GM21786 (cell line): Measurements from ENCODE around the gene CRACR2B.
A peak's percentile ranks its signal among the peaks of the same experiment; 100 is the strongest.

ENCODE experiments used
- ATAC-seq: cut with Tn5 transposase; IDR thresholded peaks from one replicate; pipeline ENCODE4 v1.9.1; 2021; ENCODE audit not compliant: unreplicated experiment

Gene CRACR2B

GRCh38 chr11:810040-810567 lies 17.6 kb upstream of the CRACR2B start:
- ATAC-seq, result peak; percentile 6

DNA sequence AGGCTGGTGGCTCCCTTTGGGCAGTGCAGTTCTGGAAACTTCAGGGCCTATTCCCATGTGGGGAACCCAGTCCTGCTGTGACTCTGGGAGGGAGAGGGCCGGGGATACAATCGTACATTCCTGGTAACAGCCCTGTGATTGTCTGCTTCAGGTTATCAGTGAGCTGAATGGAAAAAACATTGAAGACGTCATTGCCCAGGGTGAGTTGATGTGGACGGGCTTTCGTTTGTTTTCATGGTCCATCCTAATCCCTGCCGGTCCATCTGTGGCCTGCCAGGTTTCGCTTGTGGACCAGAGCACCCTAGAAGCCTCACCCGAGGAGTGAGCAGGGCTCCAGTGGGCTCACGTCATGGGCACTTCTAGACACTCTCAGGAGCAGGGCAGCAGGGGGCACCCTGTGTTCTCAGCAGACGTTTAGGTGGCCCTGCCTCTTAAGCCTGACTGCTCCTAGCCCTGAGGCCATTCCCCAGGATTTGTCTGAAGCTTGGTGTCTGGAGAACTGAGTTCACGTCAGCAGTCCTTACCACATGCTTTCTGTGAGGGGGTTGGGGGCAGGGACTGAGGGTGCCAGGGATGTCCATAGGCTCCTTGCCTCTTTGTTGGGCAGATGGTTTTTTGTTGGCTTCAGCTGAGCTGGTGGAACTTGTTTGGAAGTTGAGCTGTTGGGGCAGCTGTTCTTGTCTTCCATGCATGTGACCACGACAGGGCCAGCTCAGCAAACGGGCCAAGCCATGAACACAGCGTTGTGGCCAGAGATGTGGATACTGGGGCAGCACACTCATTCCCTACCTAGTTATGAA lies 16.1 kb upstream of the CRACR2B start:
- ATAC-seq, result no peak

- no peak for ATAC-seq
Observed at GRCh38 chr11:812390-812789, 15.3 kb upstream of the CRACR2B start.

DNA sequence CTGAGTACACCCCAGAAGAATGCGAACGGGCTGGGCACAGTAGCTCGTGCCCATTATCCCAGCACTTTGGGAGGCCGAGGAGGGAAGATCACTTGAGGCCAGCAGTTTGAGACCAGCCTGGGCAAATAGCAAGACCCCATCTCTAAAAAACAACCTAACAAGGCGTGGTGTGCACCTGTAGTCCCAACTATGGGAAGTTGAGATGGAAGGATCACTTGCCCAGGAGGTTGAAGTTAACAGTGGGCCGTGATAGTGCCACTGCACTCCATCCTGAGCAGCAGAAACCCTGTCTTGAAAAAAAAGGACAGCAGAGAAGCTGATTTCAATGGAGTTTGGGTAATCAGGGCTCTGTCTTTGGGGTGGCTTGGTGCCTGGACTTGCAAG lies 14.7 kb upstream of the CRACR2B start:
- no peak for ATAC-seq

DNA sequence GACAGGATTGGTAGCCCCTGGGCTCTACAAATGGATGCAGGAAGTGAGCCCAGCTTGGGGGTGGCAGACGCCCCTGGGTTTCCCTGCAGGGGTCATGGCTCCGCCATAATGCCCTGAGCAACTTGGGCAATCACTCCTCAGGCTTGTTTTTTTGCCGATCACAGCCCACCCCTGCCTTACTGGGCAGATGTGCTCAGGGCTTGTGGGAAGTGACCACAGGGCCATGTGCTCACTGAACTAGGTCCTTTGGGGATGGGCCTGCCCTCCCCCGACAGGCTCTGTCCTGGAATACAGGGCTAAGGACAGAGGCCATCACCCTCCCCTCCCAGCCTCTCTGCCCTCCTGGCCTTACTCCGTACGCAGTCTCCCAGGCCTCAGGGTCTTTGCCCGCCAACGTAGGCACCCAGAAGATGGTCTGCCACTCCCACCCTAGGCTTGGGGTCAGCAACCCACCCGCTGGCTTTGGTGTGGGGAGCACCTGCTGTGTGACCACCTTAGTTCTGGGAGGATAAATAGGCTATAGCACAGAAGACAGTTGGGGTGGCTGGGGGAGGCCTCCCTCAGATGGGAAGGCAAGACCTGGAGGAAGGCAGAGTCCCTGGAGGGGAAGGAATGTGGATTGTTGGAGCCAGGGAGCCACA lies 14.1 kb upstream of the CRACR2B start:
- no peak for ATAC-seq

- no peak for ATAC-seq
Observed at GRCh38 chr11:815675-816432, 11.9 kb upstream of the CRACR2B start.

DNA sequence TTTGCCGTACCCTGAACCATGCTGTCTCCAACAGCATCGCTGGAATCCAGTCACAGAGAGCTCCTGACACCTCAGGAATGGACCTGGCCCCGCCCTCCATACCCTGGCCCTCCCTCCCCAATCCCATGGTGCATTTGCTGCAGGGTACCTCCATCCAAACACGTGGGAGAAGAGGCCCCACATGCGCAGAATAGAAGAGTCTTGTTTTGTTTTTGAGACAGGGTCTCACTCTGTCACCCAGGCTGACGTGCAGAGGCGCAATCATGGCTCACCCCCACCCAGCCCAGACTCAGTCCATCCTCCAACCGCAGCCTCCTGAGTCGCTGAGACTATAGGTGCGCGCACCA lies 11.3 kb upstream of the CRACR2B start:
- no peak for ATAC-seq

GRCh38 chr11:818396-819128 lies 9.2 kb upstream of the CRACR2B start, which contains the start of gene PNPLA2:
Gene PNPLA2 (plus strand): TSS chr11:818914. CDS start chr11:819719, 805 bp downstream.
- ATAC-seq, result no peak

- peak; percentile 56 for ATAC-seq
Observed at GRCh38 chr11:819129-819931, 8.4 kb upstream of the CRACR2B start.

DNA sequence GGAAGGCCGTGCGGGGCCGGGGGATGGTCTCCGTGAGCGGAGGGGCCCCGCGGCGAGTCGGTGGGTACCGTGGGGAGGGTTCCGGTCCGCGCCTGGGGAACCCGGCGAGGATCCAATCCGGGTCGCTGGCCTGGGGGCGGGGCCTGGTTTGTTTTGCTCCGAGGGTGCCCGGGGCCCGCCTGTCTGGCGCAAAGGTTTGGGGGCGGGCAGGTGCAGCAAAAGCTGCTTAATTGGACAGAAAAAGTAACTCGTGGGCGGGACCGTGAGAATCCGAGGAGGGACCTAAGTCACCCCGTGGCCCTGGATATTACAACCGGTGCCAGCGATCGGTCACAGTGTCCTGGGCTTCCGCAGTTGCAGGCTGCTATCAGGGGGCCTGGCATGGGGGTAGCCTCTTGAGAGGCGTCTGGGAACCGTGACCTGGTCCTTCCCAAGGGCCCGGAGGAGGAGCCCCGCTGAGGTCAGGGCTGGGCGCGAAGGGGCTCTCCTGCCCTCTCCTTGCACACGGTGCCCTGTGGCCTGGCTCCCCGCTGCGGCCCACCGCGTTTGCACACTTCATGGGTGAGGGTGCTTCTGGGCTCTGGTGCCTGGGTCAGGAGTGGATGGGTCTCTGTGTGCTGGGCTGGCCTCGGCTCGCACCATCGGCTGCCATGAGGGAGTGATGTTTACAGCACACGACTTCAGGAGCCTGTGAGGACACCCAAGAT lies 7.6 kb upstream of the CRACR2B start:
- peak; percentile 69 for ATAC-seq

DNA sequence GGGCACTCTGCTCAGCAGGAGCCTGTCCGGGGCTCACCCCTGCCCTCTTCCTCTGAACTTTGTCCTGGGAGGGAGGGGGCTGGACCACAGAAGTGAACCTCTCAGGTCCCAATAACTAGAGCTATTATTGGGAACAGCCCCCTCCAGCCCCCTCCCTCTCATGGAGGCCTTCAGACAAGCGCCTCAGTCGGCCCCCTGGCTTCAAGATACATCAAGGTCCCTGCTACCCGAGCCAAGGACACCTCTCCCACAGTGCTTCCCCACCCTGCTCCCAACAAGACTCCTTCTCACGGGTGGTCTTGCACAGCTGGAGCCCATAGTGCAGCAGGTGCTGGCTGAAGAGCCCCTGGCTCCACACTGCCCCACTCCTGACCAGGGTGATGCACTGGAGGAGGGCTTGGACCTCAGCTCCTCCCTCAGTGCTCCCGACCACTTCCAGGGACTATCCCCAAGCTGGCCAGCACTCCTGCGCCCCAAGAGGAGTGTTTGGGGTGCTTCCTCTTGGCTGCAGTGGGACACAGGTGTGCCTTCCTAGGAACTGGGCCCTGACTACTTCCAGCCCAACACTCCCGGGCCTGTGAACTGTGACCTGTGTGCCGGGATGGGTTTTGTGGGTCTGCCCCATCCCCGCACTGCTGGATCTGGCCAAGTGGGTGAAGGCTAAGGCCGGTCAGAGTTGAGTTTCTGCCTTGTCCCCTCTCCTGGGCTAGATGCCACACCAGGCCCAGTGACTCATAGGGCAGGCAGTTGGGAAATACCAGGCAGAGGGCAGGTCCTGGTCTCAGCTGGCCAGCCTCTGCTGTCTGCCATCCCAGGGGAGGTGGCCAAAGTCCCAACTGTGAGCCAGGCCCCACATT lies 6.8 kb upstream of the CRACR2B start:
- ATAC-seq, result no peak

DNA sequence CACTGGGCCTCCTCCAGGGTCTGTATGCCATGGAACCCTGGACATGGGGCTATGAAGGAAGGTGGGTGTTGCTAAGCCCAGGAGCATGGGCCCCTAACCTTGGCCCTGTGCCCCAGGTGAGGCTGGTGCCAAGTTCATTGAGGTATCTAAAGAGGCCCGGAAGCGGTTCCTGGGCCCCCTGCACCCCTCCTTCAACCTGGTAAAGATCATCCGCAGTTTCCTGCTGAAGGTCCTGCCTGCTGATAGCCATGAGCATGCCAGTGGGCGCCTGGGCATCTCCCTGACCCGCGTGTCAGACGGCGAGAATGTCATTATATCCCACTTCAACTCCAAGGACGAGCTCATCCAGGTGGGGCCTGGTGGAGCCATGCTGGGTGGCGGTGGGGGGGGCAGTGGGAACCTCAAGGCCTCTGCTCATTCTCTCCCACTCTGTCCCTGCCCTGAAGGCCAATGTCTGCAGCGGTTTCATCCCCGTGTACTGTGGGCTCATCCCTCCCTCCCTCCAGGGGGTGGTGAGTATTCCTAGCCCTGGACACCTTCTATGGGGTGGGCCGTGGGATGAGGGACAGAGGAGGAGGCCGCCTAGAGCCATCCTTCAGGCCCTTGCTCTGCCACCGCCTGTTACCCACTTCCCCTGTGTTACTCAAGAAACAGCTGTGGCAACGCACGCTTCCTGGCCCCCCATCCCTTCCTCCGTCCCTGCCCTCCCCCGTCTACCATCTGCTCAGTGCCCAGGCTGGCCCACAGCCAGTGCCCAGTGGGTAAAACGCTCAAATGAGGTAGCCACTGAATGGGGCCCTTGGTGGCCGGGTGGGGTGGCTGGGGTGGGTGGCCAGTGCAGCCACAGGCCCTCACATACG lies 6.0 kb upstream of the CRACR2B start:
- ATAC-seq, result no peak

DNA sequence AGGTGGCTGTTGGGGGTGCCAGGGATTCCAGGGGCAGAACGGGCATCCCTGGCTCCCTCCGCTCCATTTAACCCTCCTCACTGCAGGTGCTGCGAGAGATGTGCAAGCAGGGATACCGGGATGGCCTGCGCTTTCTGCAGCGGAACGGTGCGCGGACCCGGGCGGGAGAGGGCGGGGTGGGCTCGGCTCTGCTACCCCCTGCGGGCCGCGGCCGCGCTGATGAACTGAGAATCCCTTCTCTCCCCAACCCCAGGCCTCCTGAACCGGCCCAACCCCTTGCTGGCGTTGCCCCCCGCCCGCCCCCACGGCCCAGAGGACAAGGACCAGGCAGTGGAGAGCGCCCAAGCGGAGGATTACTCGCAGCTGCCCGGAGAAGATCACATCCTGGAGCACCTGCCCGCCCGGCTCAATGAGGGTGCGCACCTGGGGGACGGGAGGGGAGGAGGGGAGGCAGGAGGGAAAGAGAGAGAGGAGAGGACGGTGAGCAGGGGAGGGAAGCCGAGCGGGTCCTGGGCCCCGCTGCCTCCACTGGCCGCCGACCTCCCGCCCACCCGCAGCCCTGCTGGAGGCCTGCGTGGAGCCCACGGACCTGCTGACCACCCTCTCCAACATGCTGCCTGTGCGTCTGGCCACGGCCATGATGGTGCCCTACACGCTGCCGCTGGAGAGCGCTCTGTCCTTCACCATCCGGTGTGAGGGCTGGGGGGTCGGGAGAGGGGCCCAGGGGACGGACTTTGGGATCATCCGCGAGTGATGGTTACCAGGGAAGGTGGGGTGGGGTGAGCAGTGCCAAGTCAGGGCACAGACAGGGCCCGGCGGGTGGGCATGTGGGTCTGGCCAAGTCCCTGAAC lies 4.1 kb upstream of the CRACR2B start:
- no peak for ATAC-seq

- no peak for ATAC-seq
Observed at GRCh38 chr11:824292-824880, 3.3 kb upstream of the CRACR2B start.

DNA sequence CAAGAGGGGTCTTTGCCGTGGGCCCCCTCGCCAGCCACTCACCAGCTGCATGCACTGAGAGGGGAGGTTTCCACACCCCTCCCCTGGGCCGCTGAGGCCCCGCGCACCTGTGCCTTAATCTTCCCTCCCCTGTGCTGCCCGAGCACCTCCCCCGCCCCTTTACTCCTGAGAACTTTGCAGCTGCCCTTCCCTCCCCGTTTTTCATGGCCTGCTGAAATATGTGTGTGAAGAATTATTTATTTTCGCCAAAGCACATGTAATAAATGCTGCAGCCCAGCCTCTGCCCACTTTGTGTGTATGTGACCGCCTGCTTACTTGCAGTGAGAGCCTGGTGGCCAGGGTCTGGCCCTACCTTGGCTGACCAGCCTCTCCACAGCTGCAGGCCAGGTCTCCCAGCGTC lies 2.8 kb upstream of the CRACR2B start:
- no peak for ATAC-seq
